SK-N-SH (cell line): ENCODE results near the gene PPP1R14C.

Experiments
- CHD2 ChIP-seq: fragments of 150-350 bp; IDR thresholded peaks from 2 replicates; pipeline ENCODE4 v1.6.1; 2018; ENCODE audit warnings: low read length; ENCODE audit not compliant: partially characterized antibody
- GABPA ChIP-seq: IDR thresholded peaks from 2 replicates; pipeline ENCODE4 v1.4.0; 2012; ENCODE audit warnings: low read depth, mild to moderate bottlenecking
- GATA2 ChIP-seq: sonication (generic); formaldehyde crosslinking; IDR thresholded peaks from 2 replicates; pipeline ENCODE4 v1.5.0; 2020; ENCODE audit warnings: mild to moderate bottlenecking, missing genetic modification reagents
- RAD21 ChIP-seq: IDR thresholded peaks from 2 replicates; pipeline ENCODE4 v1.6.1; 2012; ENCODE audit warnings: mild to moderate bottlenecking, low read length
- RFX5 ChIP-seq: IDR thresholded peaks from 2 replicates; pipeline ENCODE4 v1.6.1; 2012; ENCODE audit warnings: mild to moderate bottlenecking, improper control_type of control experiment, low read length
- TCF12 ChIP-seq: IDR thresholded peaks from 2 replicates; pipeline ENCODE4 v1.4.0; 2012
- TEAD4 ChIP-seq: IDR thresholded peaks from 2 replicates; pipeline ENCODE4 v1.4.0; 2012; ENCODE audit warnings: mild to moderate bottlenecking, borderline replicate concordance; ENCODE audit not compliant: insufficient read depth
- YY1 ChIP-seq: IDR thresholded peaks from 2 replicates; pipeline ENCODE4 v1.4.0; 2012; ENCODE audit warnings: low read depth, mild to moderate bottlenecking
- TF ChIP-seq, protein P1 (sequence below): fragments of 200-600 bp; sonication (generic); IDR thresholded peaks from 2 replicates; pipeline ENCODE4 v1.6.1; 2017; ENCODE audit warnings: antibody characterized with exemption, mild to moderate bottlenecking, moderate library complexity
- TF ChIP-seq, protein P2 (sequence below): IDR thresholded peaks from 2 replicates; pipeline ENCODE4 v1.6.1; 2012; ENCODE audit warnings: mild to moderate bottlenecking, low read depth, low read length, moderate library complexity

DNA sequence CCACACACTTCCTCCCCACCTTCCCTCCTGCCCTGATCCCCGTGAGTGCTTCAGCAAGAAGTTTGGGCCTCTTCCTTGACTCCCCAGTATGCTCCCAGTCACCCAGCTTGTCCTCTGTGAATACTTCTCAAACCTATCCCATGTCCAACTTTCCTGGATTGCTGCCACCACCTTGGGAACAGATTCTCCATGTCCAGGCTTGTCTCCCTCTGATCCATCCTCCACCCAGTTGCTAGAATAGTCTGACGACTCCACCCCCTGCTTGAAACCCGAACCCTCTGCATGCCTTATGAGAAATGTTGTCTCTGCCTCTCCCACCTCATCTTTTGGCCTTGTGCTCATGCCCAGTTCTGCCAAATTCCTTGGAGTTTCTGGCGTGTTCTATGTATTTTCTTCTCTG is 108.0 kb downstream of the PPP1R14C start:
- TF ChIP-seq, protein P1, sequence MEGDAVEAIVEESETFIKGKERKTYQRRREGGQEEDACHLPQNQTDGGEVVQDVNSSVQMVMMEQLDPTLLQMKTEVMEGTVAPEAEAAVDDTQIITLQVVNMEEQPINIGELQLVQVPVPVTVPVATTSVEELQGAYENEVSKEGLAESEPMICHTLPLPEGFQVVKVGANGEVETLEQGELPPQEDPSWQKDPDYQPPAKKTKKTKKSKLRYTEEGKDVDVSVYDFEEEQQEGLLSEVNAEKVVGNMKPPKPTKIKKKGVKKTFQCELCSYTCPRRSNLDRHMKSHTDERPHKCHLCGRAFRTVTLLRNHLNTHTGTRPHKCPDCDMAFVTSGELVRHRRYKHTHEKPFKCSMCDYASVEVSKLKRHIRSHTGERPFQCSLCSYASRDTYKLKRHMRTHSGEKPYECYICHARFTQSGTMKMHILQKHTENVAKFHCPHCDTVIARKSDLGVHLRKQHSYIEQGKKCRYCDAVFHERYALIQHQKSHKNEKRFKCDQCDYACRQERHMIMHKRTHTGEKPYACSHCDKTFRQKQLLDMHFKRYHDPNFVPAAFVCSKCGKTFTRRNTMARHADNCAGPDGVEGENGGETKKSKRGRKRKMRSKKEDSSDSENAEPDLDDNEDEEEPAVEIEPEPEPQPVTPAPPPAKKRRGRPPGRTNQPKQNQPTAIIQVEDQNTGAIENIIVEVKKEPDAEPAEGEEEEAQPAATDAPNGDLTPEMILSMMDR = no peak
- TF ChIP-seq RAD21 = no peak
- TF ChIP-seq GABPA = no peak
- TF ChIP-seq YY1 = no peak
- TF ChIP-seq TCF12 = no peak
- no peak for TF ChIP-seq CHD2
- TF ChIP-seq GATA2 (CRISPR knock-in tag) = no peak
- TF ChIP-seq TEAD4 = no peak
- TF ChIP-seq, protein P2, sequence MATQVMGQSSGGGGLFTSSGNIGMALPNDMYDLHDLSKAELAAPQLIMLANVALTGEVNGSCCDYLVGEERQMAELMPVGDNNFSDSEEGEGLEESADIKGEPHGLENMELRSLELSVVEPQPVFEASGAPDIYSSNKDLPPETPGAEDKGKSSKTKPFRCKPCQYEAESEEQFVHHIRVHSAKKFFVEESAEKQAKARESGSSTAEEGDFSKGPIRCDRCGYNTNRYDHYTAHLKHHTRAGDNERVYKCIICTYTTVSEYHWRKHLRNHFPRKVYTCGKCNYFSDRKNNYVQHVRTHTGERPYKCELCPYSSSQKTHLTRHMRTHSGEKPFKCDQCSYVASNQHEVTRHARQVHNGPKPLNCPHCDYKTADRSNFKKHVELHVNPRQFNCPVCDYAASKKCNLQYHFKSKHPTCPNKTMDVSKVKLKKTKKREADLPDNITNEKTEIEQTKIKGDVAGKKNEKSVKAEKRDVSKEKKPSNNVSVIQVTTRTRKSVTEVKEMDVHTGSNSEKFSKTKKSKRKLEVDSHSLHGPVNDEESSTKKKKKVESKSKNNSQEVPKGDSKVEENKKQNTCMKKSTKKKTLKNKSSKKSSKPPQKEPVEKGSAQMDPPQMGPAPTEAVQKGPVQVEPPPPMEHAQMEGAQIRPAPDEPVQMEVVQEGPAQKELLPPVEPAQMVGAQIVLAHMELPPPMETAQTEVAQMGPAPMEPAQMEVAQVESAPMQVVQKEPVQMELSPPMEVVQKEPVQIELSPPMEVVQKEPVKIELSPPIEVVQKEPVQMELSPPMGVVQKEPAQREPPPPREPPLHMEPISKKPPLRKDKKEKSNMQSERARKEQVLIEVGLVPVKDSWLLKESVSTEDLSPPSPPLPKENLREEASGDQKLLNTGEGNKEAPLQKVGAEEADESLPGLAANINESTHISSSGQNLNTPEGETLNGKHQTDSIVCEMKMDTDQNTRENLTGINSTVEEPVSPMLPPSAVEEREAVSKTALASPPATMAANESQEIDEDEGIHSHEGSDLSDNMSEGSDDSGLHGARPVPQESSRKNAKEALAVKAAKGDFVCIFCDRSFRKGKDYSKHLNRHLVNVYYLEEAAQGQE = no peak
- no peak for TF ChIP-seq RFX5
